Epithelial cell of prostate (primary cell): ENCODE results near the gene C5orf24.
"Not testable (repeated sequence)": the region's sequence is repeated elsewhere in the genome, so short reads cannot be mapped to it uniquely, and the experiment has no call there.

Experiments used
- DNase-seq: peaks from one replicate; pipeline ENCODE4 v3.0.0-alpha.2; 2011; ENCODE audit warnings: low read depth, low spot score
- H3K27ac ChIP-seq: fragments of 450-650 bp; 2 replicates; pipeline ENCODE4 v1.5.1; 2017; ENCODE audit warnings: mild to moderate bottlenecking

The C5orf24 gene

GRCh38 chr5:134851307-134851923, 5.6 kb downstream of the C5orf24 start:
- DNase-seq = no peak
- H3K27ac ChIP-seq = no peak overlapping the region

- not testable (repeated sequence) for H3K27ac ChIP-seq, DNase-seq
Observed at GRCh38 chr5:134856465-134856864, 10.7 kb downstream of the C5orf24 start.

DNA sequence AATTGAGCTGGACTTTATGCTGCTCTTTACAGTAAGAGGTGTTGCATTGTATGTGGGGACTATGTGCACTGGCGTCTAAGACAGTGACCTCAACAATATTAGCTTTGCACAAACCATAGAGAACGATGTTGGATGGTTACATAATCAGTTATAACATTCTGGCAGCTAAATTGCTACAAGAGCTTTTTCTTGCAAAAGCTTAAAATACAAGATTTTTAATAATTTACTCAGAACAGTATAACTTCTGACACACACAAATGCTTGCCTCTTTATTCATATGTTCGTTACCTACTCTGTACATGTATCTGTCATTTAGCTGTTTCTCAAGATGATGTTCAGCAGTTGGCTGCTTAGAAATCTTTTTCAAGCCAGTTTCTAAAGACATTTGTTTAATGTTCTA, 11.6 kb downstream of the C5orf24 start:
- no peak for DNase-seq
- H3K27ac ChIP-seq = no peak overlapping the region

DNA sequence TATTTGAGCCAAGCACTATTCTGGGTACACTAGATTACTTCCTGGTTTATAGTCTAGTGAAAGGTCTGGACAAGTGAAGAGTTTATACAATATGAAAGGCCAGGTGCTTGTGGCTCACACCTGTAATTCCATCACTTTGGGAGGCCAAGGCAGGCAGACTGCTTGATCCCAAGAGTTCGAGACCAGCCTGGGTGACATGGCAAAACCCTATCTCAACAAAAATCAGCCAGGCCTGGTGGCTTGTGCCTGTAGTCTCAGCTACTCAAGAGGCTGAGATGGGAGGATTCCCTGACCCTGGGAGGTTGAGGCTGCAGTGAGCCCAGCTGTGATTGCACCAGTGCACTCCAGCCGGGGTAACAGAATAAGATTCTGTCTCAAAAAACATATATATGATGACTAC, 18.9 kb downstream of the C5orf24 start:
- no peak overlapping the region for H3K27ac ChIP-seq
- no peak for DNase-seq

- peak overlapping the region; percentile 75 for H3K27ac ChIP-seq
- DNase-seq = no peak
Observed at GRCh38 chr5:134873494-134873893, 27.7 kb downstream of the C5orf24 start.

- peak within 1 kb of the TSS; percentile 75 for H3K27ac ChIP-seq
- DNase-seq = peak; percentile 26
Observed at GRCh38 chr5:134873987-134874830, 28.4 kb downstream of the C5orf24 start, which contains the start of gene TXNDC15. Gene TXNDC15, plus strand, starts transcription at chr5:134874371. Its CDS starts 57 bp downstream, at chr5:134874428.

- H3K27ac ChIP-seq = peak overlapping the region; percentile 75
- DNase-seq = peak; percentile 12
Observed at GRCh38 chr5:134874831-134875655, 29.3 kb downstream of the C5orf24 start.

GRCh38 chr5:134877159-134877558, 31.4 kb downstream of the C5orf24 start:
- H3K27ac ChIP-seq = no peak overlapping the region
- no peak for DNase-seq

DNA sequence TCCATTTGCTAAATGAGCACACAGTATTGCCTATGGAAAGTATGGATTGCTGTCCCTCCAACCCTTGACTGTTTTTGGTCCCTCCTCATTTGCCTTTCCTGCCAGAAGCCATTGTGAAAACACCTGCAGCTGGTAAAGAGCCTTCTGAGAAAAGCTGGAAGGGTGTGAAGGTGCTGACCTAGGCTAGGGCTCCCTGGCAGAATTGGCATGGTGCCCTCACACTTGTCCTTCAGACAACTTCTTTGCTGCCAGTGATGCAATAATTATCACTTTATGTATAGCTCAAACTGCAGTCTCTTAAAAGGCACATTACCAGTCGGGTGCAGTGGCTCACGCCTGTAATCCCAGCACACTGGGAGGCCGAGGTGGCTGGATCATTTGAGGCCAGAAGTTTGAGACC, 32.6 kb downstream of the C5orf24 start:
- no peak for DNase-seq
- no peak overlapping the region for H3K27ac ChIP-seq

DNA sequence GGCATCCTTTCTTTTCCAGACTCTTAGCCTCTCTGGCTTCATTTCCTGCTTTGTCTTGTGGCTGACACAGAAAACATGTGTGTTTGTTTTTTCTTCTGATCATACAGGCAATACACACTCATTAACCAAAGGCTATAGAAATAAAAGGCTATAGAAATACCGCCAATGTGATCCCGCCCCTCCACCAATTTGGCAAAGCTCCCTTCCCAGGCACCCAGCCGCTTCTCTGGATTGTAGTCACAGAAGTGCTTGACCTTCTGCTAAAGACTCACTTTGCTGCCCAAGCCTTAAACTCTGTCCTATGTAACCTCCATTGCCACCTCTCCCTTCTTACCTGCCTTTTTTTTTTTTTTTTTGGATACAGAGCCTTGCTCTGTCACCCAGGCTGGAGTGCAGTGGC, 33.7 kb downstream of the C5orf24 start:
- DNase-seq = no peak
- H3K27ac ChIP-seq = no peak overlapping the region

DNA sequence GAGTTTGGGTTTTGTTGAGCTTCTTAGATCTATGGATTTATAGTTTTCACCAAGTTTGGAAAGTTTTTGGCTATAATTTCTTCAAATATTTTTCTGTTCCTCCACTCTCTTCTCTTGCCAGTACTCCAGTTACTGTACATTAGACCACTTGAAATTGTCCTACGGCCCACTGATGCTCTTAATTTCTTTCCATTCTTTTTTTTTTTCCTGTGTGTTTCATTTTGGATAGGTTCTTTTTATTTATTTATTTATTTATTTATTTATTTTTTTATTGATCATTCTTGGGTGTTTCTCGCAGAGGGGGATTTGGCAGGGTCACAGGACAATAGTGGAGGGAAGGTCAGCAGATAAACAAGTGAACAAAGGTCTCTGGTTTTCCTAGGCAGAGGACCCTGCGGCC, 35.2 kb downstream of the C5orf24 start:
- not testable (repeated sequence) for DNase-seq, H3K27ac ChIP-seq

- H3K27ac ChIP-seq = not testable (repeated sequence)
Observed at GRCh38 chr5:134881711-134882110, 35.9 kb downstream of the C5orf24 start.

GRCh38 chr5:134887593-134888159, 41.9 kb downstream of the C5orf24 start:
- DNase-seq = no peak
- no peak overlapping the region for H3K27ac ChIP-seq

More at GRCh38 chr5:134881711-134882110, 35.9 kb downstream of the C5orf24 start:
- DNase-seq = not testable (repeated sequence)

DNA sequence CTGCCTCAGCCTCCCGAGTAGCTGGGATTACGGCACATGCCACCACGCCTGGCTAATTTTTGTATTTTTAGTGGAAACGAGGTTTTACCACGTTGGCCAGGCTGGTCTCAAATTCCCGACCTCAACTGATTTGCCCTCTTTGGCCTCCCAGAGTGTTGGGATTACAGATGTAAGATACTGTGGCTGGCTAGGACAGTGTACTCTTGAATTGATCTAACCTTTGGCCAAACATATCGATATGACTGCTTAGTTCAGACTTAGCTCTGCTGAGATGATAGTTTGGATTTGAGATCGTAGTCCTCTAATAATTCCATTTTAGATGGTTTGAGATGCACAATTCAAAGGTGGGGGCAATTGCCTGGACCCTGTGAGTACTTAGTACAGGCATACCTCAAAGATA, 43.6 kb downstream of the C5orf24 start:
- no peak overlapping the region for H3K27ac ChIP-seq
- no peak for DNase-seq

GRCh38 chr5:134891473-134891872, 45.7 kb downstream of the C5orf24 start:
- DNase-seq = no peak
- no peak overlapping the region for H3K27ac ChIP-seq

DNA sequence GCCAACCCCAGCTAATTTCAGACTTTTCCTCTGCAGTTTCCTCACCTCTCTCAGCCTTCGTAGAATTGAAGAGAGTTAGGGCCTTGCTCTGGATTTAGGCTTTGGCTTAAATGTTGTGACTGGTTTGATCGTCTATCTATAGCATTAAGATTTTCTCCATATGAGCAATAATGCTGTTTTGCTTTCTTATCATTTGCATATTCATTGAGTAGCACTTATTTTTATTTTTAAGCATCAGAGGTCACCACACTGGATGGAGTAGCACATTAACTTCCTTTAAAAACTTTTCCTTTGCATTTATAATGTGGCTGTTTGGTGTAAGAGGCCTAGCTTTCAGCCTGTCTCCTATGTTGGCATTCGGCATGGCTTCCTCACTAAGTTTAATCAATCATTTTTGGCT, 46.5 kb downstream of the C5orf24 start:
- H3K27ac ChIP-seq = no peak overlapping the region
- DNase-seq = no peak

GRCh38 chr5:134892926-134893325, 47.2 kb downstream of the C5orf24 start:
- DNase-seq = no peak
- no peak overlapping the region for H3K27ac ChIP-seq

GRCh38 chr5:134893748-134894505, 48.2 kb downstream of the C5orf24 start:
- DNase-seq = no peak
- no peak overlapping the region for H3K27ac ChIP-seq

- no peak for DNase-seq
- H3K27ac ChIP-seq = no peak overlapping the region
Observed at GRCh38 chr5:134902071-134902801, 56.5 kb downstream of the C5orf24 start.
